GM13977 (cell line): Measurements from ENCODE around the gene MT1B.

Experiments
- DNase-seq: peaks from one replicate; pipeline ENCODE4 v3.0.0; 2012; ENCODE audit warnings: low spot score
- CTCF ChIP-seq: IDR thresholded peaks from 2 replicates; pipeline ENCODE4 v1.5.1; 2012; ENCODE audit warnings: mild to moderate bottlenecking, control low read depth; ENCODE audit not compliant: insufficient read depth; ENCODE audit errors: extremely low read depth, missing control alignments
- in situ Hi-C: fragments of 300-500 bp; cut with MboI; formaldehyde crosslinking; loops from one replicate; pipeline ENCODE4 v1.12.0; 2022; ENCODE audit warnings: low sequenced_read_pairs, low pct_unique_long_range_greater_than_20kb, mixed read lengths, inconsistent platforms; ENCODE audit not compliant: unreplicated experiment

MT1B gene

GRCh38 chr16:56651586-56651985 is at the start of gene MT1B:
TSS of gene MT1B (plus strand) at chr16:56651886. CDS start at chr16:56651954, 68 bp downstream.
- no peak for DNase-seq
- no peak for TF ChIP-seq CTCF
- in situ Hi-C loops: no loop called here

- DNase-seq: no peak
- TF ChIP-seq CTCF: peak; percentile 36
- in situ Hi-C loops: no loop called here
These were observed 48.1 kb upstream of the MT1B start for GRCh38 chr16:56603589-56603988.

- in situ Hi-C loops: no loop called here
- TF ChIP-seq CTCF: no peak
- DNase-seq: no peak
These were observed 46.7 kb upstream of the MT1B start for GRCh38 chr16:56604966-56605365.

- no peak for DNase-seq
- no peak for TF ChIP-seq CTCF
- in situ Hi-C loops: no loop called here
These were observed 46.2 kb upstream of the MT1B start for GRCh38 chr16:56605475-56605874.

GRCh38 chr16:56606071-56606475 is 45.6 kb upstream of the MT1B start:
- in situ Hi-C loops: no loop called here
- TF ChIP-seq CTCF: no peak
- no peak for DNase-seq

- no peak for TF ChIP-seq CTCF
- in situ Hi-C loops: no loop called here
- DNase-seq: no peak
These were observed 45.1 kb upstream of the MT1B start for GRCh38 chr16:56606476-56607108.

- in situ Hi-C loops: no loop called here
- no peak for TF ChIP-seq CTCF
- no peak for DNase-seq
These were observed 44.5 kb upstream of the MT1B start for GRCh38 chr16:56607109-56607618.
